NCI-H82 treated with DMSO at 0.1 percent for 48 hours (cell line): ENCODE data around the gene EPB41L4B.
"Not testable (repeated sequence)": the region's sequence is repeated elsewhere in the genome, so short reads cannot be mapped to it uniquely, and the experiment has no call there.

Source experiments
- DNase-seq: peaks from one replicate; lab custom pipeline; 2025; ENCODE audit not compliant: unreplicated experiment; lab: John Stamatoyannopoulos, UW

The EPB41L4B gene

DNA sequence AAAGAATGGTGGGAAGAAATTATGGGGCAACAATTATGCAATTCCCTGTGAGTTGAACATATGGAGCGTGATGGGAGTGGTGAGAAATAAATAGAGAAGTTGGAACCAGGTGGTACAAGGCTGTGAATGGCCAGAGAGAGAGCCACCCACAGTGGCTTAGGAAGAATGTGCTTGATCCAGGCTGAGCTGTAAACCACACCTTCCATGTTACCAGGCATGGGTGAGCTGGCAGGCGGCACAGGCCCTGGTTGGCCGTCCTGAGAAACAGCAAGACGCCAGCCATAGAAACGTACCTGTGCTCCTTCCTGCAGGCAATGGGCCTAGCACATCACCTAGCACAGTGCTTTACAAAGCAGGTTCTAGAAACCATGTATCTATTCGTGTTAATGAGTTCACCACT lies 74.3 kb downstream of the EPB41L4B start:
- no peak for DNase-seq

GRCh38 chr9:109245310-109245897 lies 75.5 kb downstream of the EPB41L4B start:
- no peak for DNase-seq

- peak; percentile 76 for DNase-seq
Observed at GRCh38 chr9:109244179-109245132, 76.4 kb downstream of the EPB41L4B start.

- DNase-seq = peak; percentile 37
Observed at GRCh38 chr9:109242741-109243140, 78.1 kb downstream of the EPB41L4B start.

DNA sequence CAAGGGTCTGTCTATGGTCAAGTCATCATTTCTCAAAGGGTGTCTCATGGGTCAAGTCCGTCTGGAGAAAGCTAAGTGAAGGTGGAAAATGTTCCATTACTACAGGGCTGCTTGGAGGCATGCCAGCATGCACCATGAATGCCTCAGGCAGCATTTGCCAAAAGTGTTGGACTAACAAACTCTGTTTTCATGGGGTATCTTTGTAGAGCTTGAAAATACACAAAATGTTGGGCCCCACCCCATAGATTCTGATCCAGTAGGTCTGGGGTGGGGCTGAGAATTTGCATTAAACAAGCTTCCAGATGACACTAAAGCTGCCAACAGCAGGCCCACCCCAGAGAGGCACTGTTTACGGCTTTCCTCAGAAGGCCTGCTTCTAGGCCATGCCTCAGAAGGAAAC lies 78.8 kb downstream of the EPB41L4B start:
- no peak for DNase-seq

DNA sequence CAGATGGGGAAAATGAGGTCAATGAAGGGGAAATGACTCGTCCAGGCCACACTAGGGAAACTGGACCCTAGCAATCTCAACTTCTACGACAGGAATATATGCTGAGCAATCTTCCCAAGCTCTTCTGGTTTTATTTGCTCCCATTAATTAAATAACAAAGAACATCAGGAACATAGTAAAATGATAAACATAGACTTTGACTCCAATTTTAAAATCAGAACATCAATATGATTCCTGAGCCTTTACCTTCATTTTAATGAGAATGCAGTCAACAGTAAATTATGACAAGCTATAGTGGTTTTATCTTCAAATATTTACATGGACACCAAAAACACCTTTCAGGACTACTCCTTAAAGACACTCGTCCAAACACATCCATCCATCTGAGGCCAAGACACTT lies 79.7 kb downstream of the EPB41L4B start:
- no peak for DNase-seq

- no peak for DNase-seq
Observed at GRCh38 chr9:109239240-109239639, 81.6 kb downstream of the EPB41L4B start.

DNA sequence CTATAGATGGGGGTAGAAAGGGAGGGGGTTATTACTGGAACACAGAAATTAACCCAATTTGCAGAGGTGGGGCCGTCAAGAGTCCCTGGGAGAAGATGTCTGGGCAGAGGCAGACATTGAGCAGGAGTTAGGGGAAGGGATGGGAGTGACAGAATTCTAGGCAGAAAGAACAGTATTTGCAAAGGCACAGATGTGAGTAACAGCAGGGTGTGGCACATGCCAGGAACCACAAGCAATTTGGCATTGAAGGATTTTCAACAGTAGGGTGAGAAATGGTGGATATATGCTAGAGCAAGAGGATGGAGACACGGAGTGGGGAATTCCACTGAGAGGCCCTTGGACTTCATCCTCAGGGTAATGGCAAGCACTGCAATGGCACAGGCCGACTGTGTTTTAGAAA lies 82.2 kb downstream of the EPB41L4B start:
- no peak for DNase-seq

GRCh38 chr9:109238125-109238524 lies 82.7 kb downstream of the EPB41L4B start:
- no peak for DNase-seq

- no peak for DNase-seq
Observed at GRCh38 chr9:109232449-109233237, 88.2 kb downstream of the EPB41L4B start.

DNA sequence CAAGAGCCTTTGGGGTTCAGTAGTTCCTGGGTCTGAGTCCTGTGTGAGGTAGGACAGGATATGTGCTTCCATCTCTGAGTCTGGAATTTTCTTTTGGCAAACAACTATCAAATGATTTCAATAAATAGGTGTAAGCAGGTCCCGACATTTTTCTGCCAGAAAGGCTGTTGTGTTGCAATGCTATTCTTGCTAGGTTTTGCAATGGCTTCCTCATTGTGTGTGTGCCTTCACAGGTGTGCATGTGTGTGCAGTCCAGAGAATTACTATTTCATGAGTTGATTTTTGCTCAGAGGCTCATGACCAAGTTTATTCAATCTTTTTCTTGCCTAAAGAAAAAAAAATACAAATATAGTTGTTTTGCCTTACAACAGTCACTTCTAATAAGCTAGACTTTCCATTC lies 89.3 kb downstream of the EPB41L4B start:
- no peak for DNase-seq

GRCh38 chr9:109230277-109230676 lies 90.6 kb downstream of the EPB41L4B start:
- no peak for DNase-seq

GRCh38 chr9:109229682-109230081 lies 91.2 kb downstream of the EPB41L4B start:
- DNase-seq = no peak

GRCh38 chr9:109228093-109228642 lies 92.7 kb downstream of the EPB41L4B start:
- DNase-seq = no peak

GRCh38 chr9:109225629-109226028 lies 95.2 kb downstream of the EPB41L4B start:
- no peak for DNase-seq

DNA sequence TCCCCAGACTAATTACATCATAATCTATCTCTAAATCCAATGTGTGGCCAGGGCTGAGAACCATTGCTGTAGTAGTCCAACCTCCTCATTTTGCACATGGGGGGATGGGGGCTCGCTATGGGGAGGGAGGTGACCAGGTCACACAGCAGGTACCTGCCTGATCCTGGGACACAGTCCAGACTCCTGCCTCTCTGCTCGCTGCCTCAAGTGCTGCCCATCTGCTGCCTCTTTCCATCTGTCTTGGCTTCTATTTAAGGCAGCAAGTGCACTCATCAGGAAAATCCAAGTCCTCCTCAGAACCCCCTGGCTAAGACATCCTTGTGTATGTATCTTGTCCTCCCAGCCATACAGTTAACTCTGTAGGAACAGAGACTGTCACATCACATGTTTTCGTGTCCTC lies 96.1 kb downstream of the EPB41L4B start:
- no peak for DNase-seq

GRCh38 chr9:109218242-109218641 lies 102.6 kb downstream of the EPB41L4B start:
- DNase-seq = not testable (repeated sequence)

- DNase-seq = no peak
Observed at GRCh38 chr9:109214414-109214813, 106.4 kb downstream of the EPB41L4B start.

DNA sequence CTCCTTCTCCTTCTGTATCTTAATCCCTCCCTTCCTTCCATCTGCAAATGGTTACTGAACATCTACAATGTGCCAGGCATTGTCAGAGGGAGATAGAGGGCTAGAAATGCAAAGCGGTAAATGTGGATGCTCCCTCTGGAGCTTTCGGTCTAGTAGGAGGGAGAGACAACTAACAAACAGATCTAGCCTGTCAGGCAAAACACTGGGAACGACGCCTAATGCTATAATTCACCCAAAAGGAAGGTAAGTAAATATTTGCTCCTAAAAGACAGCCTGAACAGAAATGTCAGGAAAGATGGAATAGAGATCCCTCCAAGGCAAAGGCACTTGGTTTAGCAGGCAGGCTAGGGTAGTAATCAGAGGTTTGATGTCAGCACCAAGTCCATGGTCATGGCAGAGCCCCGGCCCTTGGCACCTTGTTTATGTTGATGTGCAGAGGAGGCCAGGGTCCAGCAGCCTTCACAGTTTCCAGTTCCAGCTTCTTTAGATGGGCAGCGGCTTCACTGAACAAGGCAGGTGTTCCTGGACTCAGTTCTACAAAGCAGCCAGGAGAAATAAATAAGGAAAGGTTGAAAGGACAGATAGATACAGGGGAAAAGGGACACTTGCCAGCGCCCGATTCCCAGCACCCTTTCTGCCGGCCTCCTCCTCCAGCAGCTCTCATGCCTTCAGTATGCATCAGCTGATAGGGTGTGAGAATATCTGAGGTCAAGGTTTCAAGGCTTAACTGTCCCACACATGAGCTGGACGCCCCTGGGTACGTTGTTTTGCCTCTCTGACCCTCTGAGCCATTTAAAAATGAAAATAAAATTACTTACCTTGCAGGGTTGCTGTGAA lies 107.4 kb downstream of the EPB41L4B start:
- no peak for DNase-seq

DNA sequence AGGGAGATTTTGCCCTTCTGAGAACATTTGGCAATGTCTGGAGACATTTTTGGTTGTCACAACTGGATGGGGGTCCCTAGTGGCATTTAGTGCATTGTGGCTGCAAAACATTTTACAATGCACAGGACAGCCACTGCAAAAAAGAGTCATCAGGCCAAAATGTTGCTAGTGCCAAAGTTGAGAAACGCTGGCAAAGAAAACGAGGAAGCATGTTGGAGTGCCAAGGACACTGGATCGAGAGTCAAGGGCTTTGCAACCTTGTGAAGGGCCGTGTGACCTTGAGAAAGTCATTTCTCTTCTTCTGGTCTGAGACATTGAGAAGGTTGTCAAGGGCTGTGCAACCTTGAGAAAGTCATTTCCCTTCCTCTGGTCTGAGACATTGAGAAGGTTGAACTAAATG lies 108.1 kb downstream of the EPB41L4B start:
- DNase-seq = no peak
